SKM-1 (cell line): ENCODE measurements around the gene GRM4.

Experiments used
- DNase-seq: peaks from one replicate; lab custom pipeline; 2025; ENCODE audit not compliant: unreplicated experiment; lab: John Stamatoyannopoulos, UW

Gene GRM4

DNA sequence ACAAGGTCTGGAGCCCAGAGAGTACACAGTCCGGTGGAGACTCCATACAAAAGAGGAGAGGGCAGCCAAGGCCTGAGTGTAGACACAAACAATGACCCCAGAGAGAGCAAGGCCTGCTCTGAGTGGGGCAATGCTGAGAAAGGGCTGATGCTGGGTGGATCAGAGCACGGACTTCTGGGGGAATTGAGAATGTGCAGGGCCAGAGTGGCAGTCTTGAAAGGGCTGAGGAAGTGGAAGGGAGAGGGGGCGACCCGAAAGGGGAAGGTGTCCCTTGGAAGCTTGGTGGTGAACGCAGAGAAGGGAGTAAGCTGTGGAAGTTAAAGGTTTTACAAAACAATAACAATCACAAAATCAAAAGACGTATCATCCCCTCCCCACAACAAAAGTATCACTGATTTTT lies 12.0 kb upstream of the GRM4 start:
- no peak for DNase-seq

DNA sequence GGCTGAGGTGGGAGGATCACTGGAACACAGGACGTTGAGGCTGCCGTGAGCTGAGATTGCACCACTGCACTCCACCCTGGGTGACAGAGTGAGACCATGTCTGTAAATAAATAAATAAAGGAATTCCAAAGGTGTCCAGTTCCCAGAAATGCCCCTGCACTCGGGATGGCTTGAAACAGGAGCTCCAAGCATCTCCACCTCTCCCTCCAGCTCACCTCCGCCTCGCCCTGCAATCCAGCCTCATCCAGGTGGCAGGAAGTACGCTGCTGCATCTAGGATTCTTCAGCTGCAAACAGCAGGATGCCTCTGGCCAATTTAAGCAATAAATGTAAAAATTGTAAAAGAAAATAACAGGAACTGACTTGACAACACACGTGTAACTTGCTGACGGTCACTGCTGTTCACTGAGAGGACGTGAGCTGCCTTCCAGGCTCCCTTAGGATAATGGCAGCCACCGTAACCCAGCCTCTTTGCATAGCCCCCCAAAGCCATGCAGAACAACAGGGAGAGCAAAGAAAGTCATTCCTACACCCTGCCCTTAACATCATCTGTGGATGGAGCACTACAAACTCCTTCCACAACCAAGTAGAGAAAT lies 11.4 kb upstream of the GRM4 start:
- DNase-seq, result no peak

GRCh38 chr6:34155471-34156300 lies 9.8 kb upstream of the GRM4 start:
- no peak for DNase-seq

- DNase-seq, result no peak
These were observed 9.0 kb upstream of the GRM4 start for GRCh38 chr6:34154668-34155447.

DNA sequence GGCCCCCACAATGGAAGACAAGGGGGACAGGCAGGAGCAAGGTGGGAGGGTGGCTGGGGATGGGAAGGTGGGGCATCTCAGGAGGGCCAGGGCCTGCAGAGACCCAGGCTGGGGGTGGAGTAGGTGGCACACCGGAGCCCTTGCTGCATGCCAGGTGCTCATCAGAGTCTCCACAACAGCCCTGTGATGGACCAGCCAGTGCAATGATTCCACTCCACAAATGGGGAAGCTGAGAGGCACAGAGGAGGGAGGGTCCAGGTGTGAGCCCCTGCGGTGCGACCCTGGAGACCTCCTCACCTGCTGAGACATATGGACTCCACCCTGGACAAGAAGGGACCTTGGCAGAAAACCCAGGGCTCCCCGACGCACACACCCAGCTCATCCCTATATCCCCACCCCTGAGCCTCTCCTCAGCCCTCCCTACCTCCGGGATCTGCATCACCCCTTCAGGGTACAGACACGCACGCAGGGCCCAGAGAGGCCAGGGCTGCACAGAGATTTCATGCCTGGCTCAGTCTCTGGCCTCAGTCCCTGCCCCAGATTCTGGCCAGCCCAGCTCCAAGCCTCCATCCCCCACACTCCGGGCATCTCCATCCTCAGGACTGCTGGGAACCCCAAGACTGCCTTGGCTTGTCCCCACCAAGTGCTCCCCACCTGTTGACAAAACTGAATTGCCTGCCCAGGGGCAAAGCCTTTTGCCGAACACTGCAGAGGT lies 7.1 kb upstream of the GRM4 start:
- DNase-seq, result no peak

- DNase-seq, result no peak
These were observed 6.2 kb upstream of the GRM4 start for GRCh38 chr6:34152042-34152524.

- DNase-seq, result no peak
These were observed 5.6 kb upstream of the GRM4 start for GRCh38 chr6:34151321-34152041.

- no peak for DNase-seq
These were observed 4.9 kb upstream of the GRM4 start for GRCh38 chr6:34150766-34151165.

DNA sequence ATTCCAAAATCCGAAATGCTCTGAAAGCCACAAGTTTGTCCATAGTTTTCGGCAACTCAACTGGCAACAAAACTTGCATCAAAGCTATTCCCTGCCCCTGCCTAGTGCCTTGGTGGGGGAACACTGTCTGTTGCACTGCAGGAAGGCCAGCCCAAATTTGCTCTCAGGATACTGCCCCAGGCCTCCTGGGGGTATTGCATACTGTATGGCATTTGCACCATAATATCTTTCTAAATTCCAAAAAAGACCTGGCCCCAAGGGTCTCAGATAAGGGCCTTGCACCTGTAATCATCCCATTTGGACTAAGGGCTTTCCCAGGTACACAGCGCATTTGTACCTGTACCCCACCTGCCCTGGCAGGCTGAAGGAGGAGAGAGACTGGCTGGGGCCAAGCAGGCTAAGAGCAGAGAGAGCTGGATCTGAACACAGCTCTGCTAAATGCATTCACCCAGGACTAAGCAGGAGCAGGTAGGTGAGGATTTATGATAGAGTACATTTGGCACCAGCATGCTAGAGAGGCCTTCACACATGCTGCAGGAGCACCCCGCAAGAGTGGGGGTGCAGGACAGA lies 4.0 kb upstream of the GRM4 start:
- DNase-seq, result no peak

- no peak for DNase-seq
These were observed 3.5 kb upstream of the GRM4 start for GRCh38 chr6:34149452-34149810.

- DNase-seq, result no peak
These were observed 3.0 kb upstream of the GRM4 start for GRCh38 chr6:34148631-34149451.

- no peak for DNase-seq
These were observed 2.2 kb upstream of the GRM4 start for GRCh38 chr6:34147906-34148630.

GRCh38 chr6:34146801-34147592 lies 1.1 kb upstream of the GRM4 start:
- DNase-seq, result no peak

GRCh38 chr6:34145161-34146020 lies 496 bp downstream of the GRM4 start:
- no peak for DNase-seq

- no peak for DNase-seq
These were observed 1.2 kb downstream of the GRM4 start for GRCh38 chr6:34144581-34145160.

DNA sequence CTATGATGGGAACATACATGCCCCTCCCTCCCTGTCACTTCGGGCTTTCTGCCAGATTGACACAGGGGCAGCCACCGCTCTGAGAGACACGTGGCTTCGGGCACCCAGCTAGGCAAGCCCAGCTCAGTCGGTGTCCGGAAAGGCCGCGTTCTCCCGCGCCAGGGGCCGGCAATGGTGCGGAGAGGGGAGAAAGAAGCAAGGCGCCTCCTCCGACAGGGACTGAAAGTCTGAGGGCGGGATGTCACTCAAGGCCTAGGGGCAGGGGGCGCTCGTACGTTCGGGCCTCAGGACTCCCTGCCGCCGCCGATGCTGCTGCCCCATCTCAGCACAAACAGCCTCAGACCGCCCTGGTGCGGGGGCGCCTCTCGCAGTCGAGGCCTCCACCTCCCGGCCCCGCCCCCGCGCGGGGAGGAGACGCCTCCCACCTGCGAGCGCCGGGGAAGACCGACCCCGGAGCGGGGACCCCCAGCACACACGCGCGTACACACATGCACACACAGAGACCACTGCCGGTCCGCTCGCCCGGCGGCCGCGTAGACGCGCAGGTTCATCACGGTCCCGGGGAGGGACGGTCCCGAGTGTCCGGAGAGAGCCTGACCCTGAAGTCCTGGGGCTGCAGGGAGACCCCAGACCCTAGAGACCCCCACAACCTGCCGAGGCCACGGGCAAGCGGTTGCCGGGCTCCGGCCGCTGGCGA lies 1.9 kb downstream of the GRM4 start:
- no peak for DNase-seq
